GM12878 (cell line): ENCODE data around the gene OLIG2. TPM values are rescaled to one million over a fixed set of nuclear protein-coding genes. Genes with fewer than 3 reads are reported as not detected.

Source experiments
- ATAC-seq: fragments of 200-7000 bp; cut with Tn5 transposase; 3 replicates; pipeline ENCODE4 v1.9.1; 2020; ENCODE audit warnings: mild to moderate bottlenecking, moderate library complexity
- BruUV-seq: library from RNA; stranded (reverse); fragments of 400-500 nt; replicated peaks from 2 replicates; lab custom pipeline; 2021; lab: Mats Ljungman, UMichigan
- CTCF ChIA-PET: fragments of 300-600 bp; sonication (Branson Sonifier 250); formaldehyde crosslinking; extraction: SDS; loops from one replicate; lab custom pipeline; 2021; ENCODE audit warnings: inconsistent platforms; lab: Yijun Ruan, JAX
- POLR2A ChIA-PET: fragments of 350-600 bp; formaldehyde crosslinking; extraction: SDS; loops from one replicate; lab custom pipeline; 2021; ENCODE audit warnings: inconsistent platforms; lab: Charles Lee
- RAD21 ChIA-PET: fragments of 300-600 bp; sonication (Branson Sonifier 250); formaldehyde crosslinking; loops from one replicate; lab custom pipeline; 2023; ENCODE audit warnings: antibody characterized with exemption; ENCODE audit not compliant: unreplicated experiment; lab: Charles Lee
- SMC1A ChIA-PET: fragments of 300-600 bp; sonication (Branson Sonifier 250); formaldehyde crosslinking; loops from one replicate; lab custom pipeline; 2023; ENCODE audit not compliant: unreplicated experiment, uncharacterized antibody; lab: Charles Lee
- DNase-seq: peaks from one replicate; pipeline ENCODE4 v3.0.0-alpha.2; 2011; ENCODE audit warnings: low read depth, low spot score
- FAIRE-seq: peaks from 3 replicates; lab custom pipeline; 2011; peaks lifted over from hg19 to GRCh38; lab: Jason Lieb, UNC
- H2AFZ ChIP-seq: 2 replicates; pipeline ENCODE4 v1.6.0; 2011; ENCODE audit warnings: low read depth, low read length, control low read depth; ENCODE audit not compliant: control insufficient read depth
- H3K27ac ChIP-seq: 2 replicates; pipeline ENCODE4 v1.5.1; 2011; ENCODE audit warnings: control low read depth; ENCODE audit not compliant: control insufficient read depth, insufficient read depth
- H3K27me3 ChIP-seq, 2 experiments: replicated peaks in 1 of 2; 2 replicates each; pipeline versions ENCODE4 v1.6.0 to v1.6.1; 2011; ENCODE audit warnings: low read length in 1 of 2; ENCODE audit not compliant: control insufficient read depth in 2 of 2, insufficient read depth in 2 of 2
- H3K36me3 ChIP-seq, 2 experiments: 2 replicates each; pipeline ENCODE4 v1.5.1; 2011; ENCODE audit warnings: low read length in 1 of 2; ENCODE audit not compliant: control insufficient read depth in 2 of 2, insufficient read depth in 2 of 2
- H3K4me1 ChIP-seq: 2 replicates; pipeline ENCODE4 v1.6.1; 2011; ENCODE audit warnings: mild to moderate bottlenecking, low read length, moderate library complexity, mixed read lengths; ENCODE audit not compliant: control insufficient read depth, insufficient read depth
- H3K4me2 ChIP-seq: 2 replicates; pipeline ENCODE4 v1.6.0; 2011; ENCODE audit warnings: control low read depth; ENCODE audit not compliant: control insufficient read depth, insufficient read depth
- H3K4me3 ChIP-seq: fragments of 200-600 bp; sonication (generic); 2 replicates; pipeline ENCODE4 v1.5.1; 2016
- H3K79me2 ChIP-seq: 2 replicates; pipeline ENCODE4 v1.6.0; 2011; ENCODE audit warnings: low read length; ENCODE audit not compliant: control insufficient read depth, insufficient read depth
- H3K9ac ChIP-seq: 2 replicates; pipeline ENCODE4 v1.8.0; 2011; ENCODE audit warnings: low read length, control low read depth, mixed read lengths; ENCODE audit not compliant: control insufficient read depth, insufficient read depth
- H3K9me3 ChIP-seq: replicated peaks from 3 replicates; pipeline ENCODE4 v1.5.1; 2011; ENCODE audit warnings: mild to moderate bottlenecking, low read length; ENCODE audit not compliant: control insufficient read depth, insufficient read depth
- H4K20me1 ChIP-seq: 2 replicates; pipeline ENCODE4 v1.6.0; 2011; ENCODE audit not compliant: control insufficient read depth, insufficient read depth
- CREB1 ChIP-seq: IDR thresholded peaks from 2 replicates; pipeline ENCODE4 v1.6.1; 2012; ENCODE audit warnings: low read depth, mild to moderate bottlenecking, inconsistent platforms
- ETV6 ChIP-seq, 2 experiments: fragments of 450-650 bp in 1 of 2; IDR thresholded peaks in 1 of 2; conservative IDR thresholded peaks in 1 of 2; 2 replicates each; pipeline ENCODE4 v1.6.1; 2014; ENCODE audit warnings: antibody characterized with exemption in 1 of 2, borderline replicate concordance in 1 of 2, low read depth in 1 of 2, mild to moderate bottlenecking in 1 of 2, moderate library complexity in 1 of 2
- EZH2 ChIP-seq: IDR thresholded peaks from 2 replicates; pipeline ENCODE4 v1.6.1; 2012; ENCODE audit warnings: low read depth, mild to moderate bottlenecking, control low read depth, inconsistent platforms, low read length, borderline replicate concordance; ENCODE audit not compliant: control insufficient read depth
- HDAC6 ChIP-seq: fragments of 200-600 bp; sonication (generic); IDR thresholded peaks from one replicate; pipeline ENCODE4 v1.8.0; 2017; ENCODE audit warnings: antibody characterized with exemption; ENCODE audit not compliant: unreplicated experiment
- LARP7 ChIP-seq: fragments of 450-650 bp; IDR thresholded peaks from 2 replicates; pipeline ENCODE4 v1.6.1; 2017; ENCODE audit warnings: mild to moderate bottlenecking
- MYC ChIP-seq: IDR thresholded peaks from 2 replicates; pipeline ENCODE4 v1.6.1; 2011; ENCODE audit warnings: mild to moderate bottlenecking, low read length, moderate library complexity, inconsistent platforms; ENCODE audit not compliant: insufficient read depth, insufficient replicate concordance, insufficient read length, severe bottlenecking
- SREBF1 ChIP-seq: IDR thresholded peaks from 2 replicates; pipeline ENCODE4 v1.6.1; 2012; ENCODE audit warnings: mild to moderate bottlenecking, low read length
- SUZ12 ChIP-seq: fragments of 200-600 bp; sonication (generic); IDR thresholded peaks from one replicate; pipeline ENCODE4 v1.6.1; 2018; ENCODE audit warnings: antibody characterized with exemption, mild to moderate bottlenecking; ENCODE audit not compliant: unreplicated experiment
- TAF1 ChIP-seq: IDR thresholded peaks from 2 replicates; pipeline ENCODE4 v1.6.1; 2011; ENCODE audit warnings: mild to moderate bottlenecking, low read depth, low read length, borderline replicate concordance
- WRNIP1 ChIP-seq: IDR thresholded peaks from 2 replicates; pipeline ENCODE4 v1.6.1; 2011; ENCODE audit warnings: low read depth, low read length, improper control_type of control experiment, borderline replicate concordance
- WGBS: methylation state at CpG from one replicate; pipeline ENCODE4 v1.1.6; 2016; ENCODE audit warnings: low lambda C conversion rate; ENCODE audit not compliant: insufficient replicate concordance, insufficient coverage; ENCODE audit errors: missing lambda C conversion rate; 5-methylcytosine and 5-hydroxymethylcytosine counted together
- in situ Hi-C: fragments of 300-500 bp; cut with MboI; formaldehyde crosslinking; loops from 9 replicates; pipeline ENCODE4 v1.14.3; 2018; ENCODE audit warnings: mixed read lengths
- intact Hi-C: fragments of 100-400 bp; cut with micrococcal nuclease; formaldehyde crosslinking; loops from one replicate; pipeline ENCODE4 v1.14.2; 2022; ENCODE audit not compliant: unreplicated experiment
- polyA plus RNA-seq, 11 experiments: library from polyadenylated mRNA; depleted of rRNA in 4 of 11; unstranded in 6 of 11; stranded (reverse) in 5 of 11; fragments of >200 nt; fragmentation: Nextera tagmentation in 4 of 11; fragmentation: Illumina TruSeq in 1 of 11; extraction: Ambion mirVana in 4 of 11; extraction: Trizol in 1 of 11; gene quantifications; 1 replicate in 1 of 11; 2 replicates in 10 of 11; pipeline versions ENCODE4 v1.2.1 to v1.2.3, GENCODE V29; 2011 to 2016; ENCODE audit warnings: inconsistent platforms in 2 of 11, missing spikeins in 2 of 11, low read depth in 1 of 11
- total RNA-seq, 4 experiments: library from RNA; depleted of rRNA in 3 of 4; stranded (reverse); fragments of >200 nt in 3 of 4; fragmentation: Illumina TruSeq in 1 of 4; extraction: Trizol in 1 of 4; gene quantifications; 2 replicates each; pipeline versions ENCODE4 v1.2.1 to v1.2.3, GENCODE V29; 2013 to 2021

Gene OLIG2
- total and polyA plus RNA-seq, 10 of the 15 experiments (the other 5 are each of a cell fraction or from before 2014, with no cell fraction given) = not detected

GRCh38 chr21:33070744-33070997, 44.9 kb downstream of the OLIG2 start:
- H3K4me1 ChIP-seq = no peaks in the 10 kb centered on the region; the same call in 1 of the 2 replicates
- DNase-seq (no peak), ATAC-seq (no peak), FAIRE-seq (no peak)
- TF ChIP-seq SREBF1 = no peak
- TF ChIP-seq HDAC6 = peak; percentile 3
- no peak for TF ChIP-seq TAF1
- TF ChIP-seq WRNIP1 = no peak
- no peak for TF ChIP-seq ETV6 (conservative IDR thresholded peaks at IDR 0.05 in 1 of 2, IDR thresholded peaks at IDR 0.05 in 1 of 2; ENCODE audit: borderline replicate concordance in 1 of 2, low read depth in 1 of 2)
- no peak for TF ChIP-seq LARP7
- RAD21 ChIA-PET = no interaction called here
- H3K27ac ChIP-seq = no peak overlapping the region
- BruUV-seq = no TSS peak
- no peak overlapping the region for H3K9ac ChIP-seq
- H3K9me3 ChIP-seq = no peaks in the 10 kb centered on the region; the same call in 1 of the 3 replicates
- H3K36me3 ChIP-seq = no peaks in the 10 kb centered on the region
- POLR2A ChIA-PET = no interaction called here
- 25% methylated on average over 44 of the region's 44 CpGs for WGBS
- no peaks in the 10 kb centered on the region for H4K20me1 ChIP-seq
- CTCF ChIA-PET = no interaction called here
- H3K4me3 ChIP-seq = no peak overlapping the region
- H3K27me3 ChIP-seq = peaks cover 12 to 48% of the 10 kb centered on the region in 2 experiments
- in situ Hi-C loops (no loop called here), intact Hi-C loops (loop anchor here (10.0 kb wide), 1 partner anchor 124 kb away; no protein-coding TSS in a partner anchor)
- SMC1A ChIA-PET = no interaction called here
- no peaks in the 10 kb centered on the region for H3K79me2 ChIP-seq
- H2AFZ ChIP-seq = no peak overlapping the region
- H3K4me2 ChIP-seq = peak overlapping the region; percentile 33; the same call in 1 of the 2 replicates

DNA sequence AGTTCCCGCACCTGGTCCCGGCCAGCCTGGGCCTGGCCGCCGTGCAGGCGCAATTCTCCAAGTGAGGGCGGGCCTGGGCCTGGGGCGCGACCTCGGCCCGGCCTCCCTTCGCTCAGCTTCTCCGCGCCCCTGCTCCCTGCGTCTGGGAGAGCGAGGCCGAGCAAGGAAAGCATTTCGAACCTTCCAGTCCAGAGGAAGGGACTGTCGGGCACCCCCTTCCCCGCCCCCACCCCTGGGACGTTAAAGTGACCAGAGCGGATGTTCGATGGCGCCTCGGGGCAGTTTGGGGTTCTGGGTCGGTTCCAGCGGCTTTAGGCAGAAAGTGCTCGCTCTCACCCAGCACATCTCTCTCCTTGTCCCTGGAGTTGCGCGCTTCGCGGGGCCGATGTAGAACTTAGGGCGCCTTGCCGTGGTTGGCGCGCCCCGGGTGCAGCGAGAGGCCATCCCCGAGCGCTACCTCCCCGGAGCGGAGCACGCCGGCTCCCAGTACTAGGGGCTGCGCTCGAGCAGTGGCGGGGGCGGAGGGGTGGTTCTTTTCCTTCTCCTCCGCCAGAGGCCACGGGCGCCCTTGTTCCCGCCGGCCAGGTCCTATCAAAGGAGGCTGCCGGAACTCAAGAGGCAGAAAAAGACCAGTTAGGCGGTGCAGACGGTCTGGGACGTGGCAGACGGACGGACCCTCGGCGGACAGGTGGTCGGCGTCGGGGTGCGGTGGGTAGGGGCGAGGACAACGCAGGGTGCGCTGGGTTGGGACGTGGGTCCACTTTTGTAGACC, 45.4 kb downstream of the OLIG2 start:
- no peaks in the 10 kb centered on the region; the same call in 1 of the 3 replicates for H3K9me3 ChIP-seq
- peaks cover 13 to 49% of the 10 kb centered on the region in 2 experiments for H3K27me3 ChIP-seq
- H3K36me3 ChIP-seq = no peaks in the 10 kb centered on the region
- ChIA-PET SMC1A (no interaction called here), POLR2A (no interaction called here), RAD21 (no interaction called here), CTCF (no interaction called here)
- no peak for ATAC-seq
- TF ChIP-seq EZH2 (0 out of 2 replicates have a peak, but pooled peaks have one; percentile 77), HDAC6 (peak; percentile 31), SUZ12 (peak; percentile 42), CREB1 (no peak), MYC (no peak)
- peak overlapping the region; percentile 34; the same call in 1 of the 2 replicates for H3K4me3 ChIP-seq
- no peak overlapping the region for H3K27ac ChIP-seq
- no peaks in the 10 kb centered on the region for H4K20me1 ChIP-seq
- H2AFZ ChIP-seq = no peak overlapping the region
- WGBS = 11% methylated on average over 60 of the region's 69 CpGs
- H3K79me2 ChIP-seq = no peaks in the 10 kb centered on the region
- in situ Hi-C loops (no loop called here), intact Hi-C loops (loop anchor here (10.0 kb wide), 1 partner anchor 124 kb away; no protein-coding TSS in a partner anchor)
- peak overlapping the region; percentile 54 for H3K4me2 ChIP-seq
- no peaks in the 10 kb centered on the region; the same call in 1 of the 2 replicates for H3K4me1 ChIP-seq
- no peak for FAIRE-seq
- no TSS peak for BruUV-seq
- no peak overlapping the region for H3K9ac ChIP-seq
- DNase-seq = no peak
